Spleen (tissue), 7 donors: ENCODE measurements around the gene CCDC13.

Experiments used
- CTCF ChIP-seq, 11 experiments: fragments of 200-600 bp in 7 of 11; fragments of 450-650 bp in 4 of 11; sonication (generic) in 4 of 11; IDR thresholded peaks in 8 of 11; conservative IDR thresholded peaks in 3 of 11; 1 replicate in 7 of 11; 2 replicates in 4 of 11; pipeline versions ENCODE4 v1.4.0 to v1.8.0; 2016 to 2021; ENCODE audit warnings: antibody characterized with exemption in 11 of 11, inconsistent platforms in 4 of 11, mild to moderate bottlenecking in 1 of 11
- POLR2A ChIP-seq, 3 donors: fragments of 450-650 bp; IDR thresholded peaks; one replicate each; pipeline ENCODE4 v1.5.1; 2017; ENCODE audit warnings: antibody characterized with exemption in 3 of 3, mild to moderate bottlenecking in 1 of 3
- donor health status: DM: no; HTN: no; CAD: no; lungs with moderate emphysema.
- donor health status: DM: no; HTN: no; CAD: no.
- donor health status: DM: no; HTN: no; CAD: no.

GRCh38 chr3:42733501-42734262, 39.4 kb downstream of the CCDC13 start:
- TF ChIP-seq CTCF (IDR thresholded peaks at IDR 0.05 in 8 of 11, conservative IDR thresholded peaks at IDR 0.05 in 3 of 11) = no peak
- no peak for TF ChIP-seq POLR2A (IDR thresholded peaks at IDR 0.05)
